GM04503 (cell line): ENCODE measurements around the gene HOXD9.

Experiments
- DNase-seq: peaks from one replicate; pipeline ENCODE4 v3.0.0-alpha.2; 2012; ENCODE audit warnings: low read depth

HOXD9 gene

DNA sequence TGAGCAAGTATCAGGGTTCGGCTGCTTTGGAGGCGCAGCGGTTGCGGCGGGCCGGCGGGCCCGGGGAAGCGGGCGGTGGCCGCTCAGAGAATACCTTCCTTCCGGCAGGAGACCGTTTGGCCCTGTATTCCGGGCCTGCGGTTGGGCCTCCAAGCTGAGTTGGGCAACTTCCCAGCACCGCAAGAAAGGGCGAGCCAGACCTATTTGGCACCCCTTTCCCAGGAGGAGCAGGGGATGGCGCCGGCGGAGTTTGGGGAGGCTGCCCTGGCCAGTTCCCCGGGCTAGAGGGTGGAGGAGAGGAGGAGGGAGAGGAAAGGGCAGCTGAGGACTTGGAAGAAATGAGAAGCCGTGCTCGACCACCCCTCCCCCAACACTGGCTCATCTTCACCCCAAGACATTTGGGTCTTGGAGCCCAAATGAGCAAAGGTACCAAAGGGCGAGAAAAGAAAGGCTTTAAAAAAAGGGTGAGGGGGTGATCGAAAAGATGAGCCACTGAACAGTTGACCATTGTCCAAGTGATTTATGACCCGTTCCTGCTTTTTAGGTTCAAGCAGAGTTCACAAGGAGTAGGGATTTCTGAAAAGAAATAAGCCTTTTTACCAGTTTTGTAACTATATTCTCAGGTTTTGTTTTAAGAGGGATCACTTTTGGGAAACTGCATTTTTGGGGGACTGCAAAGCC, 43.0 kb downstream of the HOXD9 start:
- no peak for DNase-seq

DNA sequence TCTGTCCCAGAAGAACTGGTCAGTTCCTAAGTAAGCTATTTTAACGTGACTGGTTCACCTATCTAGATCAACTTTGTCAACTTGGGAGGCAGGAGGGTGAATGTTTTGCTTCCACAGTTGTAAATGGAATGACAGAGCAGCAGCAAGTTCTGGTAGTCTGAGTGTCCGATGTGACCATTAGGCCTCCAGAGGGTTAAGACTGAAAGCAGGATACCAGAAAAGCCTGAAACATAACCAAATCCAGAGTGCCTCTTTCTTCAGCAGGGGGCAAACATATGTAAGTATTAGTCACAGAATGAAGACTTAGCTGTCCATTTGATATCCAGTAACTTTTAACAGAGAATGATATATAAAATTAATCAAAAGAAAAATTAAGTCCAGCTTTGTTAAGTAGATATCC, 43.8 kb downstream of the HOXD9 start:
- DNase-seq, result no peak

DNA sequence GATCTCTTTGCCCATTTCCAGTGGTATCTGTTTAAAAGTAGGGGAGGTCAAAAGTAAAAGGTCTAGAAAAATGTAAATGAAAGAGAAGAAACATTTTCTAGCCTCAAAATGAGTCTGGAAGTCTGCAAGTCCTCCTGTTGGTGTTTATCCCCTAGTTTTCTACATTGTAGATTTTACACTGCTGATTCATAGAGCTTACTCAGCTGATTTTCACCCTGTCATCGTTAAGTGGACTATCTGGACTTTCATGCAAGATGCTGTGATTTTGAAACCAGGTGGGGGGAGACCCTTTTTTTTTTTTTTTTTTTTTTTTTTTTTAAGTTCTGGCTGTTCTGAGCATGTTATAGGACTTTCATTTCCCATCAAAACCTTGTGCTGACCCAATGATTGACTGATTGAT, 44.9 kb downstream of the HOXD9 start:
- DNase-seq, result no peak

DNA sequence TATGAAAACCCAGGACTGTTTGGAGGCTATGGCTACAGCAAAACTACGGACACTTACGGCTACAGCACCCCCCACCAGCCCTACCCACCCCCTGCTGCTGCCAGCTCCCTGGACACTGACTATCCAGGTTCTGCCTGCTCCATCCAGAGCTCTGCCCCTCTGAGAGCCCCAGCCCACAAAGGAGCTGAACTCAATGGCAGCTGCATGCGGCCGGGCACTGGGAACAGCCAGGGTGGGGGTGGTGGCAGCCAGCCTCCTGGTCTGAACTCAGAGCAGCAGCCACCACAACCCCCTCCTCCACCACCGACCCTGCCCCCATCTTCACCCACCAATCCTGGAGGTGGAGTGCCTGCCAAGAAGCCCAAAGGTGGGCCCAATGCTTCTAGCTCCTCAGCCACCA, 46.7 kb downstream of the HOXD9 start:
- DNase-seq, result no peak

DNA sequence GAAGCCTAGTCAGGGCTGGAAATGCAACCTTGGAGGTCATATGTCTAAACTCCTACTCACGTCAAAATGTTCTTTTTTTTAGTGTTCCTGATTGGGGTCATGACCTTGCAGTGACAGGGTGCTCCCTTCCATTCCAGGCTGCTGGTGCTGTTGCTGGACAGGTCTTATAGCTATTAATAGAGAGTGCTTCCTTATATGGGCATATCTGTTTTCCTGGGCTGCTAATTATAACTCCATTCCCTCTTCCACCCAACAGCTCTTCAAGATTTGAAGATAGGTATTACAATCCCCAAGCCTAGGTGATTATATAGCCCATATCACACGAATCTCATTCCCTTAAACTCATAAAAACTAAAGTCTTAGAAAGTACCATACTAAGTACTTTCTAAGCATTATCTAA, 47.2 kb downstream of the HOXD9 start:
- DNase-seq, result no peak

DNA sequence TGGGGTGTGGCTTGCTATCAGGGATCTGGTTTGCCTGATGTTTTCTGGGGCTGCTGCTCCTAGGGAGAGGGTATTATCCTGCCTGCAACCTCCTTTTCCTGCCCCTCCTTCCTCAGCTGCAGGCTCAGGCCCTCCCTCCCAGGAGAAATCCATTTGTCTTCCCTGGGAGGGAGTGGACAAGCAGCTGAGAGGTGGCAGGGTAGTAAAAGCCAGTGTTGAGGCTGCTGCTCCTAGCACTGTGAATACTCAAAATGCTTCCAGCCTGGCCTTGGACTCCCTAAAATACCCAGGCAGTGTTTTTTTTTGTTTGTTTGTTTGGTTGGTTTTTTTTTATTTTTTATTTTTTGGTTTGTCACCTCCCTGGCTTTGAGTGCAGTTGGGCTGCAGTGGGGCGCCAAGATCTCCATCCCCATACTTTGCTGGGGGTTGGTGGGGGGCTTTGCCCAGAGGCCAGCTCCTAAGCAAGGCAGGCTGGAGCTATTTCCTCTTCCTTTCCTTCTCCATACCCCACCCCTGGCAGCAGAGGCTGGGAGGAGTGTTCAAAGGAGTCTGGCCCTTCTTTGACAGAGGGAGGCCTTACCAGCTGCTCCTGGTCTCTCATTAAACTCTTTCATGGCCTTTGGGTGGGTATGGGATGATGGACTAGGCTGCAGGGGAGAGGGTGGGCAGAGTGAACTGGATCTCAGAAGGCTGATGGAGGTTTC, 48.2 kb downstream of the HOXD9 start:
- DNase-seq, result no peak

DNA sequence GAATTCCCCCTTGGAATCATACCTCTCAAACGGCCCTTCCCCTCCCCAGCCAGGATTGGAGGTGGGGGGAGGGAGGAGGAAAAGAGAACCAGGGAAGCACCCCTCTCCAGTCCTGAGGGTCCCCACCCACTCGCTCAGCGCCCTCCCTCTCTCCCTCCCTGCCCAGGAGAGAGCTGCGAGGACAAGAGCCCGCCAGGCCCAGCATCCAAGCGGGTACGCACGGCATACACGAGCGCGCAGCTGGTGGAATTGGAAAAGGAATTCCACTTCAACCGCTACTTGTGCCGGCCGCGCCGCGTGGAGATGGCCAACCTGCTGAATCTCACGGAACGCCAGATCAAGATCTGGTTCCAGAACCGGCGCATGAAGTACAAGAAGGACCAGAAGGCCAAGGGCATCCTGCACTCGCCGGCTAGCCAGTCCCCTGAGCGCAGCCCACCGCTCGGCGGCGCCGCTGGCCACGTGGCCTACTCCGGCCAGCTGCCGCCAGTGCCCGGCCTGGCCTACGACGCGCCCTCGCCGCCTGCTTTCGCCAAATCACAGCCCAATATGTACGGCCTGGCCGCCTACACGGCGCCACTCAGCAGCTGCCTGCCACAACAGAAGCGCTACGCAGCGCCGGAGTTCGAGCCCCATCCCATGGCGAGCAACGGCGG, 49.0 kb downstream of the HOXD9 start:
- DNase-seq, result no peak

DNA sequence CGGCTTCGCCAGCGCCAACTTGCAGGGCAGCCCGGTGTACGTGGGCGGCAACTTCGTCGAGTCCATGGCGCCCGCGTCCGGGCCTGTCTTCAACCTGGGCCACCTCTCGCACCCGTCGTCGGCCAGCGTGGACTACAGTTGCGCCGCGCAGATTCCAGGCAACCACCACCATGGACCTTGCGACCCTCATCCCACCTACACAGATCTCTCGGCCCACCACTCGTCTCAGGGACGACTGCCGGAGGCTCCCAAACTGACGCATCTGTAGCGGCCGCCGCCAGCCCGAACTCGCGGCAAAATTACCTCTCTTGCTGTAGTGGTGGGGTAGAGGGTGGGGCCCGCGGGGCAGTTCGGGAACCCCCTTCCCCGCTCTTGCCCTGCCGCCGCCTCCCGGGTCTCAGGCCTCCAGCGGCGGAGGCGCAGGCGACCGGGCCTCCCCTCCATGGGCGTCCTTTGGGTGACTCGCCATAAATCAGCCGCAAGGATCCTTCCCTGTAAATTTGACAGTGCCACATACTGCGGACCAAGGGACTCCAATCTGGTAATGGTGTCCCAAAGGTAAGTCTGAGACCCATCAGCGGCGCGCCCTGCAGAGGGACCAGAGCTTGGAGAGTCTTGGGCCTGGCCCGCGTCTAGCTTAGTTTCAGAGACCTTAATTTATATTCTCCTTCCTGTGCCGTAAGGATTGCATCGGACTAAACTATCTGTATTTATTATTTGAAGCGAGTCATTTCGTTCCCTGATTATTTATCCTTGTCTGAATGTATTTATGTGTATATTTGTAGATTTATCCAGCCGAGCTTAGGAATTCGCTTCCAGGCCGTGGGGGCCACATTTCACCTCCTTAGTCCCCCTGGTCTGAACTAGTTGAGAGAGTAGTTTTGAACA, 49.7 kb downstream of the HOXD9 start:
- no peak for DNase-seq

DNA sequence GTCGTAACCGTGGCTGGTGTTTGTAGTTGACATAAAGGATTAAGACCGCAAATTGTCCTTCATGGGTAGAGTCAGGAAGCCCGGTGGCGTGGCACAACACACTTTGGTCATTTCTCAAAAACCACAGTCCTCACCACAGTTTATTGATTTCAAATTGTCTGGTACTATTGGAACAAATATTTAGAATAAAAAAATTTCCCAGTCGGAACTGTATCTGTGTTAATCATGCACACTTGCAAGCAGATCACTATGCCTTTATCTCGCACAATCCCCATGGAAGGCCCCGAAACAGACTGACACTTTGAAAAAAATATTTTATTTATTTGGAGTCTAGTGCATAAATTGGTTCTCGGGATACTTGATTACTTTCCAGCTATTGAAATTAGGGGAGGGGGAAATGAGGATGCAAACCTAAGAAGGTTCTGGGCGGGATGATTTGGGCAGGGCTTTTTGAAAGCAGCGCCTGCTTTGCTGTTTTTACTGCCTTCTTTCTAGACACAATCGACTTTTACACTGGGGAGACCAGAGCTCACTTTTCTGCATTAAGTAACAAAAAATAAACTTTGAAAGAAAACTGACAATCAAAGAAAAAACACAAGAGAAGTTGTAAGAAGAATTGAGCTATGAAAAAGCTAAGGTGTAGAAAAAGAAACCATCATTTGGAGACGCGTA, 50.5 kb downstream of the HOXD9 start:
- DNase-seq, result no peak

DNA sequence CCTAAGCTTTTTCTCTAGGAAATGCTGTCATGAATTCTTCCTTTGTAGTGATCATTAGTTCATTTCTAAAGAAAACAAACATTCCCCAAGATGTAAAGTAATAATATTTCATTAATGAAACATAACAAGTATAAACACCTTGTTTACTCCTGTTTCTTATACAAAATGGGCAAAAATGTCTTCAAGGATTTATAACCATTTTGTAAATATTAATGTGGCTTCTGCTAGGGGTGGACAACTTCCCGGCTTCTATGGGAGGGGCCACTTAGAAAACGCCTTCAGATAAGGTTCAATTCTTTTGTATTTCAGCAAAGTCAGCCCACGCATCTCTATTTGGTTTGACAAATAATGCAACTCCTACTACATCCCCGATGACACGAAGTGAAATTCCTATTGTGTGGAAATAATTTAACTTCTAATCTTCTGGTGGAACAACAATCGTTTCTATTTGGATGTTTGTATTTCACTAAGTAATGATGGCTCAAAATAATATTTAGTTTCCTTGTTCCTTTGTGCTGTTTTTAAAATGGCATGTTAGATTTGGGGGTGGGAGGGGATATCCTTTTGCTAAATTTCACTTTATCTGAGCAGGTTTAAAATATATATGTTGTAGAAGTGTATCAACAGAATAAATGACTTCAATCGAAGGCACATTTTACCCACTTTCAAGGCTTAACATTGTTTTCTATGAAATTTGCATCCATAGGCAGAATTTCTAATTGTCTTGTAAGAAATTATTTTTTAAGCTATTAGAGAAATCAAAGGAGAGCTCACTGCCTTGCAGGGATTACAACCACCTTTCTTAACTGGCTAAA, 51.3 kb downstream of the HOXD9 start:
- DNase-seq, result no peak

DNA sequence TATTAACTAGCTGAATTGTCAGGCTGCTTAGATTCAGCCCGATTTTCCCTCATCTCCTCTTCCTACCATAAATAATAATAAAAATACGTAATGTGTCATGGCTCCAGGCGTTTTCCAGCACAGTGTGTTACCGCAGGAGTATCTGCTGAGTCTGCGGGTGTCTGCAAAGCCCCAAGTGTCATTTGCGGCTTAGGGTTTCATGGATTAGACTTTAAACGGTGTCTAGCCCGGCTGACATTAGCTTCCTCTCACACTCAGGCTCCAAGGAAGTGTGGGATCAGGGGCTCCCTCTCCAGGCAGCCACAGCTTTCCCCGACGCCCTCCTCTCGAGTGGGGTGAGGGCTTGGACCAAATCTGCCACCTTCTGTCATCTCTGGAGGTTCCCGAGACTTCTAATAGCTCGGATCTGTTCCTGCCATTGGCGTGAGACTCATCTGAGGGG, 51.9 kb downstream of the HOXD9 start:
- no peak for DNase-seq
